Thyroid gland (tissue), 4 donors: ENCODE data around the gene SORCS2.

Experiments
- CTCF ChIP-seq, 6 experiments: fragments of 200-600 bp in 3 of 6; fragments of 450-650 bp in 3 of 6; sonication (generic) in 3 of 6; IDR thresholded peaks; one replicate each; pipeline ENCODE4 v1.5.1; 2016 to 2019; ENCODE audit warnings: antibody characterized with exemption in 6 of 6, mild to moderate bottlenecking in 2 of 6, inconsistent platforms in 1 of 6, moderate library complexity in 1 of 6
- POLR2A ChIP-seq, 2 donors: fragments of 450-650 bp; IDR thresholded peaks; one replicate each; pipeline ENCODE4 v1.6.1; 2017; ENCODE audit warnings: antibody characterized with exemption in 2 of 2, mild to moderate bottlenecking in 2 of 2, moderate library complexity in 1 of 2

DNA sequence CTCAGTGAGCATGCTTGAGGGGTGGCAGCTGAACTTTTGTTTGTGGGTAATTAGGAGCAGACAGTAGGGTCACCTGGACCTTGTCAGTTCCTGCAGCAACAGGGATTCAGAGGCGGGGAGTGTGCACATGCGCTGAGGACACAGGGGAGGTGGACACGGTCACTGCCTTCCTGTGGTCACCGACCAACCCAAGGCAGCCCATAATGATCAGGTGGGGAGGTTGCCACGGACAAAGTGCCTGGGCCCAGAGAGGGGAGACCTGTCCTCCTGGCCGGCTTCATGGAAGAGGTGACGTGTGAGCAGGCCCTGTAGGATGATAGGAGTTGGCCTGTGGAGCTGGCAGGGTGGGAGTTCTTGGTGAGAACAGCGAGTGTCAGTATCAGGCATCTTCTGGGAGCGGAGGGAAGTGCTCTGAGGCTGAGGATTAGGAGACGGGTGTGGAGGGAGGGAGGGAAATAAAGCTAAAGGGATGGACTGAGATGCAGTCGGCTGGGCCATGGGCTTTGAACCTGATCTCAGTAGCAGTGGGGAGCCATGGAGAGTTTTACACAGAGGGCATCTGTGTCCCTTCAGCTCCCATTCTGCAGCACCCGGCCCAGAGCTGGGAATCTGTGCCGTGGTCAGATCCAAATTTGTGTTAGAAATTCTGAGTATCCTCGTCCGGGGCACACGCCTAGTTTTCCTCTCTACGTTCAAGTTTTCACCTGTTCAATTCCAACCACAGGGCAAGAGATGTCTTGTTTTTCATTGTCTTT lies 142.4 kb downstream of the SORCS2 start:
- TF ChIP-seq CTCF (IDR thresholded peaks at IDR 0.05) (no peak), POLR2A (IDR thresholded peaks at IDR 0.05) (no peak)
